ENCODE results near the gene NCOR1.

NCOR1 gene

DNA sequence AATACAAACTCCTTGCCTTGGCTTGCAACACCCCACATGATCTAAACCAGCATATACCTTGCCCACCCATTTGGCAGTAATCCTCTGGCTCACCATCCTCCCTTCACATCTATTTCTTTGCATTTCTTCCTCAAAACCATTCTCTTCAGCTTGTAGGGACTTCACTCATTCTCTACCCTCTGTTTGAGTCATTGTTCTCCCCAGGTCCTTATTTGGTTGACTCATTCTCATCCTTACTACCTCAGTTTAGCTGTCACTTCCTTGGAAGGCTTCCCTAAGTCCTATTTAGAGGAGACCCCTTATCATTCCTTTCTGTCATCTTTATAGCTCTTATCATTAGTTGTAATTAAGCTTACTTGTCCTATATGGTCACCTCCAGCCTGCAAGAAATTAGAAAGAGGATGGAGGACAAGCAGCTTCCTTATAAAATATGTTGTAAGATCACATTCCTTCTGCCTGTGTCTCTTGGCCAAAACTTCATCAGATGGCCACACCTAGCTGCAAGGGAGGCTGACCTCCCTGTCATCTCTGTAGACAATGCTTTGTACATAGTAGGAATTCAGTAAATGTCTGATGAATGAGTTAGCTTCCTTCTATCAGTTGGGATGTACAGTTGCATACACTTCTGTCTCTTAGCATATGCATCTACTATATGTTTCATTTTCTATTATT is 214.0 kb downstream of the NCOR1 start:
- H3K9me3 Mint-ChIP-seq: peaks cover 4% of the 10 kb centered on the region
- peak overlapping the region; percentile 89 to 94 (median 93) for H3K4me3 Mint-ChIP-seq
- H3K27me3 Mint-ChIP-seq (ENCODE audit: low read depth): no peaks in the 10 kb centered on the region
- TF ChIP-seq, protein P1, sequence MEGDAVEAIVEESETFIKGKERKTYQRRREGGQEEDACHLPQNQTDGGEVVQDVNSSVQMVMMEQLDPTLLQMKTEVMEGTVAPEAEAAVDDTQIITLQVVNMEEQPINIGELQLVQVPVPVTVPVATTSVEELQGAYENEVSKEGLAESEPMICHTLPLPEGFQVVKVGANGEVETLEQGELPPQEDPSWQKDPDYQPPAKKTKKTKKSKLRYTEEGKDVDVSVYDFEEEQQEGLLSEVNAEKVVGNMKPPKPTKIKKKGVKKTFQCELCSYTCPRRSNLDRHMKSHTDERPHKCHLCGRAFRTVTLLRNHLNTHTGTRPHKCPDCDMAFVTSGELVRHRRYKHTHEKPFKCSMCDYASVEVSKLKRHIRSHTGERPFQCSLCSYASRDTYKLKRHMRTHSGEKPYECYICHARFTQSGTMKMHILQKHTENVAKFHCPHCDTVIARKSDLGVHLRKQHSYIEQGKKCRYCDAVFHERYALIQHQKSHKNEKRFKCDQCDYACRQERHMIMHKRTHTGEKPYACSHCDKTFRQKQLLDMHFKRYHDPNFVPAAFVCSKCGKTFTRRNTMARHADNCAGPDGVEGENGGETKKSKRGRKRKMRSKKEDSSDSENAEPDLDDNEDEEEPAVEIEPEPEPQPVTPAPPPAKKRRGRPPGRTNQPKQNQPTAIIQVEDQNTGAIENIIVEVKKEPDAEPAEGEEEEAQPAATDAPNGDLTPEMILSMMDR (IDR thresholded peaks at IDR 0.05; ENCODE audit: unreplicated experiment in 3 of 3): no peak
- peaks cover 22% of the 10 kb centered on the region for H3K4me1 Mint-ChIP-seq
- H3K36me3 Mint-ChIP-seq (ENCODE audit: low read depth): peaks cover 56% of the 10 kb centered on the region
- H3K27ac Mint-ChIP-seq: peak overlapping the region; percentile 69 to 90 (median 85)

DNA sequence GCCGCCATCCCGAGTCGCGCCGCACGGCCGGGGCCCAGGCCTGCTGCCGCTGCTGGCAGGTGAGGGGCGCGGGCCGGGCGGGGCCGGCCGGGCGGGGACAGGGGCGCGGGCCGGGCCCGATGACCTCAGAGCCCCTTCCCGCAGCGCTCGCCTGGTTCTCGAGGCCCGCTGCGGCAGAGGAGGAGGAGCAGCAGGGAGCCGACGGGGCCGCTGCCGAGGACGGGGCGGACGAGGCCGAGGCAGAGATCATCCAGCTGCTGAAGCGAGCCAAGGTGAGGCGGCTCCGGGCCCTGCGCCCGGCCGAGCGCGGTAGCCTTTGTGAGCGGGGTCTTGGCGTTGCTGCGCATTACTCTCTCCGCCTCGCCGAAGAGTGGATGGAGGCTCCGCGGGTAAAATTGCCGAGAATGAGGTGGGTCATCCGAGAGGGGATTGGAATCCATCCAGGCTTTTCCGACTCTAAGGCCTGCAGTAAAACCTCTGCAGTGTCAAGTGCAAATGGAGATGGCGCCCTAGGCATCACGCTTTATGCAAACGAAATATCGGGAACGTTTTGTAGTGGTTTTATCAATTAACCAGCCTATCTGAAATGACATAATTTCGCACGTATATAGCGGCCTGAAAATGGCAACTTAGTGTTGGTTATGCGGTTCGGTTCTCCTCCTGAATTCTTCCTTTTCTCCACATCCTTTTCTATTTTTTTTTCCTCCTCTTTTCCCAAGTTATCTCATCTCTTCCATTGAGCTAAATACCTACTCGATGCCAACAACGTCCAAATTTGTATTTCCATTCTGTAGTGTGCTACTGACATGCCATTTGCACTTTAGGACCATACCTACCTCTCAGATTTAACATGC is 215.1 kb downstream of the NCOR1 start:
- Mint-ChIP-seq H3K9me3 (peaks cover 4% of the 10 kb centered on the region), H3K4me1 (peaks cover 22% of the 10 kb centered on the region), H3K27ac (peak overlapping the region; percentile 69 to 90 (median 85)), H3K4me3 (peak overlapping the region; percentile 89 to 94 (median 93)), H3K36me3 (ENCODE audit: low read depth) (peaks cover 47% of the 10 kb centered on the region), H3K27me3 (ENCODE audit: low read depth) (no peaks in the 10 kb centered on the region)
- TF ChIP-seq, protein P1 (IDR thresholded peaks at IDR 0.05; ENCODE audit: unreplicated experiment in 3 of 3): no peak

DNA sequence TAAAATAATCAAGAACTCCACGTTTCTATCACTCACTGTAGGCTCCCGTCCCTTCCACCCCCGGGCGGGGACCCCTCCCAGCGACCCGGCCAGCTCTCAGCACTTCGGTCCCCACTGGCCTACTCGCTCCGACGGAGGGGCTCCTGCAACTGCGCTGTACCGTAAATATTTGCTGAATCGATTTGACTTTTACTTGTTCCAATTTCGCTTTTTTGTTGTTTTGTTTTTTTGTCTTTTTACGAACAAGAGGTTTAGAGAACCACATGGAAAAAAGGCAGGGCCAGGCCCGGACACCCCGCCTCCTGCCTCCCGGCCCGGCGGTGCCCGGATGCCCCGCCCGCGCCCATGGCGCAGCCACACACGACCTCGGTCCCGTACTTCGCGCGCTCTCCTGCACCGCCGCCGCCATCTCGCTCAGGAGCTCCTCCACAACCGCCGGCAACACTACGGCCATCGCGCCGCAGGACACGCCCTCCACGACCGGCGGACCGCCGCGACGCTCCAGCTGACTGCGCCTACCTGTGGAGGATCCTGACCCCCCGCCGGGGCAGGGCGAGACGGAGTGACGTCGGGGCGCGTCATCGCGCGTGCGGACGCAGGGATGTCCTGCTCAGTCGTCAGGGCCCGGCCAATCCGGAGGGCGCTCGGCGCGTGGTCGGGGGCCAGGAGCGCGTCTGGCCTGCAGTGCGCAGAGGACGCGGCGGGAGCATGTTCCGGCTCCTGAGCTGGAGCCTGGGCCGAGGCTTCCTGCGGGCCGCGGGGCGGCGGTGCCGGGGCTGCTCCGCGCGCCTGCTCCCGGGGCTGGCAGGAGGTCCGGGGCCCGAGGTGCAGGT is 216.0 kb downstream of the NCOR1 start, which contains the start of the genes TTC19 and ZSWIM7:
TSS of gene TTC19 (plus strand) at position 684 of the 833 bp plus-strand sequence. CDS start at position 709, 25 bp downstream.
TSS of gene ZSWIM7 (minus strand) at position 564 of the 833 bp plus-strand sequence. CDS start at position 454, 110 bp downstream.
- TF ChIP-seq, protein P1 (IDR thresholded peaks at IDR 0.05; ENCODE audit: unreplicated experiment in 3 of 3): no peak
- H3K9me3 Mint-ChIP-seq: peaks cover 4% of the 10 kb centered on the region
- H3K4me1 Mint-ChIP-seq: peaks cover 22% of the 10 kb centered on the region
- peak within 1 kb of the TSS; percentile 97 to 98 (median 98) for H3K4me3 Mint-ChIP-seq
- no peaks in the 10 kb centered on the region for H3K27me3 Mint-ChIP-seq (ENCODE audit: low read depth)
- peak within 1 kb of the TSS; percentile 94 to 99 (median 98) for H3K27ac Mint-ChIP-seq
- H3K36me3 Mint-ChIP-seq (ENCODE audit: low read depth): peaks cover 45% of the 10 kb centered on the region

DNA sequence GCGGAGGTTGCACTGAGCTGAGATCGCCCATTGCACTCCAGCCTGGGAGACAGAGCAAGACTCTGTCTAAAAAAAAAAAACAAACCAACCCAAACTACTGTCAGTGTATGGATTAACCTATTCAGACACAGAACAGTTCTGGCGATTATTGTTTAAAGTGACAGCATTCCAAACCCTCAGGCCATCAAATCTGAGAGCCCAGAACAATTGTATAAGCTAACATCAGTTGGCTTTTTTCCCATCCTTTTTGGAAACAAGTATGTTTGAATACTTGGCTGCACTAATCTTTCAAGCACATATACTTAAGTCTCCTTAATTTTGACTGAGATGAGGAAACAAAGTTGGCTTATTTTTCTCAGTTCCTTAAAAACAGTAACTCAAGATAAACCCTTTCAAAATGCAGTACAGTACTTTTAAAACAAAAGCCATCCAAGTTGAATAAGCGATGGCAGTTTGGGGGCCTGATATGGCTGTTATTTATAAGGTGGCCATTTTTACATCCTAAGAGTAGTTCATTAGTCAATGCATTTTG is 217.2 kb downstream of the NCOR1 start:
- Mint-ChIP-seq H3K9me3 (peaks cover 4% of the 10 kb centered on the region), H3K4me3 (peak overlapping the region; percentile 97 to 98 (median 98)), H3K36me3 (ENCODE audit: low read depth) (peaks cover 34% of the 10 kb centered on the region), H3K27ac (peak overlapping the region; percentile 94 to 99 (median 98)), H3K4me1 (peaks cover 22% of the 10 kb centered on the region), H3K27me3 (ENCODE audit: low read depth) (peaks cover 3% of the 10 kb centered on the region)
- TF ChIP-seq, protein P1 (IDR thresholded peaks at IDR 0.05; ENCODE audit: unreplicated experiment in 3 of 3): no peak

DNA sequence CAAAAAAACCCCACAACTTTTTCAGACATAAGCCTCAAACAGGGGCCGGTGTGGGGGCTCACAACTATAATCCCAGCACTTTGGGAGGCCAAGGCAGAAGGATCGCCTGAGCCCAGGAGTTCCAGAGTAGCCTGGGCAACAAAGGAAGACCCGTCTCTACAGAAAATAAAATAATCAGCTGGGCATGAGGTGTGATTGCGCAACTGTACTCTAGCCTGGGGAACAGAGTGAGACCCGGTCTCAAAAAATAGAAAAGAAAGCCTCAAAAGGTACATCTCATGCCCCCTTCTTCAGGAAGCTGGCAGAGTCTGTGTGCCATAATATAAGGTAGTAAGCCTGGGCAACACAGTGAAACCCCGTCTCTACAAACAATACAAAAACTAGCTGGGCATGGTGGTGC is 219.0 kb downstream of the NCOR1 start:
- H3K27ac Mint-ChIP-seq: no peak overlapping the region
- no peak overlapping the region for H3K4me3 Mint-ChIP-seq
- H3K9me3 Mint-ChIP-seq: no peaks in the 10 kb centered on the region

More for the DNA sequence above, 219.0 kb downstream of the NCOR1 start:
- H3K4me1 Mint-ChIP-seq: peaks cover 14% of the 10 kb centered on the region
- H3K36me3 Mint-ChIP-seq (ENCODE audit: low read depth): peaks cover 20% of the 10 kb centered on the region
- H3K27me3 Mint-ChIP-seq (ENCODE audit: low read depth): peaks cover 3% of the 10 kb centered on the region
- TF ChIP-seq, protein P1 (IDR thresholded peaks at IDR 0.05; ENCODE audit: unreplicated experiment in 3 of 3): no peak
